Neuron (in vitro differentiated cells): ENCODE results near the gene LAMA2.

Source experiments
- H2AFZ ChIP-seq: one replicate; pipeline ENCODE4 v1.6.1; 2013; ENCODE audit warnings: low read depth, mild to moderate bottlenecking, inconsistent platforms, low read length, moderate library complexity
- H3K27me3 ChIP-seq: one replicate; pipeline ENCODE4 v1.6.1; 2013; ENCODE audit warnings: low read length; ENCODE audit not compliant: insufficient read depth
- H3K36me3 ChIP-seq: one replicate; pipeline ENCODE4 v1.6.1; 2013; ENCODE audit warnings: low read length; ENCODE audit not compliant: insufficient read depth
- H3K4me1 ChIP-seq: one replicate; pipeline ENCODE4 v1.6.1; 2013; ENCODE audit warnings: low read length; ENCODE audit not compliant: insufficient read depth
- H3K4me3 ChIP-seq: 2 replicates; pipeline ENCODE4 v1.5.1; 2013; ENCODE audit warnings: mild to moderate bottlenecking, low read length, moderate library complexity
- H3K9me3 ChIP-seq: one replicate; pipeline ENCODE4 v1.6.1; 2013; ENCODE audit warnings: low read length

Gene LAMA2

DNA sequence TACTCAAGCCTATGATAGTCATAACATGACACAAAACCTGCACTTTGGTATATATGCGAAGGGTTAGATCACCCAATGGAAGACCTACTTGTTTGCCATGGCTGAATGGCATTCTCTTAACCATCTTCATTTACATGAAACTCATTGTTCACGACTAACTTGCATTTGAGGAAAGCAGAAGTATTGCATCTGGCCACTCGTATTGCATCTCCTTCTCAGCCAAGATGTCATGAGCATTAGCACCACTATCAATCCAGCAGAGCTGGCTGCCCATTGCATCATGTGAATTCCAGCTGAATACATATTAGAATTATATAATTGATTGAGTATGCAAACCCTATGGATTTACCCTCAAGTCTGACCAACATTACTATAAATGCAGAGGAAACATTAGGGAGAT lies 390.2 kb downstream of the LAMA2 start:
- Histone ChIP-seq H3K27me3 (no peaks in the 10 kb centered on the region), H3K9me3 (no peaks in the 10 kb centered on the region), H3K4me3 (no peak overlapping the region), H3K4me1 (peaks cover 4% of the 10 kb centered on the region), H2AFZ (no peak overlapping the region), H3K36me3 (no peaks in the 10 kb centered on the region)

DNA sequence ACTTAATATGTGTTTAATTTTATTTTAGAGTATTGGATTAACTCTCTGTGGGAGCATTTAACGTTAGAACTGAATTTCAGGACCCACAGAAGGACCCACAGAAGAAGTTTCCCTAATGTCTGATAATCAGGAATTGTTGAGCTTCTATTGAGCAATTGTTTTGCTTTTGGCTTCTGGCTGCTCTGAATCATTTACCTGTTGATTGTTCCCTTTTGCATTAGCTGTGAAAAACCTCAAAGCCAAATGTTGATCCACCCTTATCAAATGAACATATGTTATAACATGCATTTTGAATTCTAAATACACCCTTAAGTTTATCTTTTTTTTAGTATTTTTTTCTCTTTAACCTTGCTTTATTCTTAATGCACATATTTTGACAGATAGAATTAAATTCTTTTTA lies 393.5 kb downstream of the LAMA2 start:
- Histone ChIP-seq H3K4me1 (no peaks in the 10 kb centered on the region), H3K4me3 (no peak overlapping the region), H2AFZ (no peak overlapping the region), H3K9me3 (no peaks in the 10 kb centered on the region), H3K36me3 (no peaks in the 10 kb centered on the region), H3K27me3 (no peaks in the 10 kb centered on the region)

DNA sequence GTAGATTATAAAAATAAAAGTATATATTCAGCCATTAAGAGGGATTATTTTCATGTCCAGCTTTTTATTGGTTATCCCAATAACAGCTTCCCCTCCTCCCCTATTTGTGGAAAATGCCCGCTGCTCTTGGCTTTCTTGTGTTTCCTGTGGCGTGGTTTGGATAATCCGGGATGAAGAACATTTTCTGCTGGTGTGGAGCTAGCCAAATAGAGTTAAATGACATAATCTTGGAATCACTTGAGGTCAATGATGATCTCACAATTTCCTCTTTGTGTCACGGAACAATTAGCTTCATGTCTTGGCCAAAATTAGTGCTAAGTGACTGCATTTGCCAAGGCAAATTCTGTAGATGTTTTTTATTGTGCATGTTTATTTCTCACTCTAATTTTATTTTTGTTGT lies 394.0 kb downstream of the LAMA2 start:
- no peaks in the 10 kb centered on the region for H3K27me3 ChIP-seq
- H3K36me3 ChIP-seq: no peaks in the 10 kb centered on the region
- no peaks in the 10 kb centered on the region for H3K4me1 ChIP-seq
- H3K4me3 ChIP-seq: no peak overlapping the region
- no peak overlapping the region for H2AFZ ChIP-seq
- no peaks in the 10 kb centered on the region for H3K9me3 ChIP-seq

DNA sequence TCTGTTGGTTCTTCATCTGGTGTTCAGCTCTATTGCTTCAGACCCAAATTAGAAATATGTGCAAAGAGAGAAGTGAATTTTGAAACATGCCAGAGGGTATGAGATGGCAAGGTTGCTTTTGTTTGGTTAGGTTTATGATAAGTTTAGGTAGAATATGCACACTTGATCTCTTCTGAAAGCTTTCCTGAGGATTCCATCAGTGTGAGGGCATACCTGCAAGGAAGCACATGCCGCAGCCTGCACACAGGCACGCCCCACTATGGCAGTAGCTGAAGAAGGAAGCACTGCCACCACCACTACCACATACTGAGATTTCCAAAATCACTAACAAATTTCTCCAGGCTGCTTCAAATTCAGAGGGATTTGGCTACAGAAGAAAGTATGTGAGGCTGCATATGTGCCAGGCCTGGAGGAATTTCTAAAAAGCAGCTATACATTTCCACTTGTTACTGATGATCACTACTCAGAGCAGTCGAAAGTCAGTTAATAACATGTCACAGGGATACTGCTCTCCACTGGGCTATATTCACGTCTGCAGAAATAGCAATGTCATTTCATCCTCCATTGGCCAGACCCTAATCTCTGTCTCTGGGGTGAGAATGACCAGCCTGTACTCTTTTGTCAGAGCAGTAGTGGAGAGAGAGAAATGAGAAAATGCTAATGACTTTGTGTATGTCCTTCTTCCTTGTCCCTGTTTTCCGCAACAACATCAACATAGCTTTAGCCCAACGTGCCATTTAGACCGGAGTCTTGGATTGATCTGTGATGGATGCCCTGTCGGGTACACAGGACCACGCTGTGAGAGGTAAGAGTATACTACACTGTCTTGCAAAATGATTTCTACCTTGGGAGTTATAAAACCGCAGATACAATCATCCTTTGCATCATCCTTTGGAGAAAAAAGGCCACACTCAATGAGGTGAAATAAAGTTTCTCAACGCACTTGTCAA lies 396.7 kb downstream of the LAMA2 start:
- Histone ChIP-seq H3K4me3 (no peak overlapping the region), H2AFZ (no peak overlapping the region), H3K9me3 (no peaks in the 10 kb centered on the region), H3K4me1 (peaks cover 2% of the 10 kb centered on the region), H3K36me3 (no peaks in the 10 kb centered on the region), H3K27me3 (no peaks in the 10 kb centered on the region)

DNA sequence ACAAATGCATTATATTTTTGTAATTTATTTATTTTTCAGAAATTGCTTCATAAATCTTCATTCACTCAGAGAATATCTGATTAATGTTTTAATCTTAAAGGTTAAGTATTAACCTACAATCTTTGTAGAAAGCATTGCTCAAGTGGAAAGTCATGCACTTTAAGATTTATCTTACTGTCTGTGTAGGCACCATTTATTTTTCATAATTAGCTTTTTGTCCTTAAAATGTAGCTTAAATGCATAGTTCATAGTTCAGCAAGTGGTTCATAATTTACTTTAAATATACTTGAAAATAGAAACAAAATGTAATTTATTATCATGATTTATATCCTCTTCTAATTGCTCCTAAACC lies 397.3 kb downstream of the LAMA2 start:
- Histone ChIP-seq H3K9me3 (no peaks in the 10 kb centered on the region), H3K4me3 (no peak overlapping the region), H3K27me3 (no peaks in the 10 kb centered on the region), H3K36me3 (no peaks in the 10 kb centered on the region), H3K4me1 (peaks cover 4% of the 10 kb centered on the region), H2AFZ (no peak overlapping the region)

DNA sequence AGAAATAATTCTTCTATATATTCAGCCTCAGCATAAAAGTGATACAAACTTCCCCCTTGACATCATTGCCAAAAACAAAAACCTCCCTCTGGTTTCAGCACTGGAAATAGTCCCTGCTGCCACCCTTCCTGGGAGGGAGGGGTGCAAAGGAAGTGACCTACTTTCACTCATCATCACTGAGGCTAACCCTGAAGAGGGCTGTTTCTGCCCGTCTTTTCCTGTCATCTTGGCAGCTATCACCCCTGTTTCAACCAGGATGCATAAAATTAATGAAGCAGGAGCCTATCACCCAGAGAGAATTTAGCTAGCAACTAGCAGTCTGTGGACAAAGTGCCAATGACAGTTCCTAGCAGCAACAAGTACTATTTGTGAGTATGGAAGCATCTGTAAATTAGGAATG lies 397.8 kb downstream of the LAMA2 start:
- no peaks in the 10 kb centered on the region for H3K27me3 ChIP-seq
- no peak overlapping the region for H3K4me3 ChIP-seq
- no peak overlapping the region for H2AFZ ChIP-seq
- H3K36me3 ChIP-seq: no peaks in the 10 kb centered on the region
- H3K9me3 ChIP-seq: no peaks in the 10 kb centered on the region
- peaks cover 4% of the 10 kb centered on the region for H3K4me1 ChIP-seq

DNA sequence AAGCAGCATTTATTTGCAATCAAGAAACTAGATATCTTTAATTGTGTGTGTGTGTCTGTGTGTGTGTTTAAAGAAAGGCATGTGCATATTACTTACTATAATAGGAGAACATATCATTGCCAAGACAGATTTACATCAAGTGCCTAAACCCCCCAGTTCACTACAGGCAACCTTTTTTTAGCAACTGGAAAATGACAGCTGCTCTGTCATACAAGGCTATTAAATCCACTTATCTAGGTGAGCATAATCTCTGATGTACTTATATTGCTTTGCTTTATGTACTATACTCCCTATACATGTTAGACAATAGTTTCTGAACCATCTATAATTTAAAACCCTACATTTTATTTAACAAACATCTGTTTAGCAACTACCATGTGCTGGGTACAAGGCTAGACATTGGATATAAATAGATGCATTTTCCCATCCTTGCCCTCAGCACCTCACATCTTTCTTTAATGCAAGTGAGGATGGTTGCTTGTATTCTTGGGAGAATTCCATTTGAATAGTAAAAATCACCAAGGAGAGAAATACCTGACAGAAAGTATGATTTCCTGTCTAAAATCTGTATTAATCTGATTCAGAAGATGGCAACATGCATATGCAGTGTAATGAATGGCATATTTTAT lies 398.3 kb downstream of the LAMA2 start:
- H2AFZ ChIP-seq: no peak overlapping the region
- no peaks in the 10 kb centered on the region for H3K9me3 ChIP-seq
- H3K4me1 ChIP-seq: peaks cover 4% of the 10 kb centered on the region
- H3K36me3 ChIP-seq: no peaks in the 10 kb centered on the region
- H3K27me3 ChIP-seq: no peaks in the 10 kb centered on the region
- no peak overlapping the region for H3K4me3 ChIP-seq

DNA sequence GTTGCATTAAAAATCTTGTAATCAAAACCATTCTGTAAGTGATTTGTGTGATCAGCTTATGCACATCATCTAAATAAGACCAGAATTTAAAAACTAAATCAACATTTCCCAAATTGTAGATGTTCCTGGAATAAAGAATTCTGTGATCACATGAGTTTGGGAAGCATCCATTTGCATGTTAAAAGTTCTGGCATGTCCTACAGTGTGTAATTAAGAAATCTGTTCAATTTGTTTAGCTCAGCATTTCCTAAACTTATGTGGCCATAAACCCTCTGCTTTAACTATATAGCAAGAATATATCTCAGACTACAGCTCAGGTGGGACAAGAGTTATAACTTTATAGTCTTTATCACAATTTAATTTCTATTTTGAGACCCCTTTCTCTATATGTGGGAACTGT lies 399.1 kb downstream of the LAMA2 start:
- H3K4me3 ChIP-seq: no peak overlapping the region
- H3K36me3 ChIP-seq: no peaks in the 10 kb centered on the region

DNA sequence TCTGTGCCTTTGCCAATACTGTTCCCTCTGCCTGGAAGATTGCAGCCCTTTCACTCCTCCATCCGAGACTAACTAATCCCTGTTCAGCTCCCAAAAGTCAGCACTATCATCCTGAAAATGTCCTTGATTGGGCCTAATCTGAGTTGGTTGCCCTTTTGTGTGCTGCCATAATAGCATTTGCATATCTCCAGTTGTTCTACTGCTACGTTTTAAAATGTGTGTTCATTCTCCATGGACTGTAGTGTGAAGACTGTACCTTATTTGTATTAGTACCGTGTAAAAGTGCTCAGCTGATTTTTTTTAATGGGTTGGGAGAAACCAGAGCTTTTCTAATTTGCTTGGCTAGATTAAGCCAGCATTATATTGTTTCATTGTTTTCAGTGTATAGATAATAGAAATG lies 401.3 kb downstream of the LAMA2 start:
- Histone ChIP-seq H2AFZ (peak overlapping the region; percentile 3), H3K4me3 (no peak overlapping the region), H3K36me3 (no peaks in the 10 kb centered on the region)

More for the DNA sequence above, 399.1 kb downstream of the LAMA2 start:
- no peaks in the 10 kb centered on the region for H3K27me3 ChIP-seq
- H3K9me3 ChIP-seq: no peaks in the 10 kb centered on the region
- H3K4me1 ChIP-seq: peaks cover 4% of the 10 kb centered on the region
- no peak overlapping the region for H2AFZ ChIP-seq

DNA sequence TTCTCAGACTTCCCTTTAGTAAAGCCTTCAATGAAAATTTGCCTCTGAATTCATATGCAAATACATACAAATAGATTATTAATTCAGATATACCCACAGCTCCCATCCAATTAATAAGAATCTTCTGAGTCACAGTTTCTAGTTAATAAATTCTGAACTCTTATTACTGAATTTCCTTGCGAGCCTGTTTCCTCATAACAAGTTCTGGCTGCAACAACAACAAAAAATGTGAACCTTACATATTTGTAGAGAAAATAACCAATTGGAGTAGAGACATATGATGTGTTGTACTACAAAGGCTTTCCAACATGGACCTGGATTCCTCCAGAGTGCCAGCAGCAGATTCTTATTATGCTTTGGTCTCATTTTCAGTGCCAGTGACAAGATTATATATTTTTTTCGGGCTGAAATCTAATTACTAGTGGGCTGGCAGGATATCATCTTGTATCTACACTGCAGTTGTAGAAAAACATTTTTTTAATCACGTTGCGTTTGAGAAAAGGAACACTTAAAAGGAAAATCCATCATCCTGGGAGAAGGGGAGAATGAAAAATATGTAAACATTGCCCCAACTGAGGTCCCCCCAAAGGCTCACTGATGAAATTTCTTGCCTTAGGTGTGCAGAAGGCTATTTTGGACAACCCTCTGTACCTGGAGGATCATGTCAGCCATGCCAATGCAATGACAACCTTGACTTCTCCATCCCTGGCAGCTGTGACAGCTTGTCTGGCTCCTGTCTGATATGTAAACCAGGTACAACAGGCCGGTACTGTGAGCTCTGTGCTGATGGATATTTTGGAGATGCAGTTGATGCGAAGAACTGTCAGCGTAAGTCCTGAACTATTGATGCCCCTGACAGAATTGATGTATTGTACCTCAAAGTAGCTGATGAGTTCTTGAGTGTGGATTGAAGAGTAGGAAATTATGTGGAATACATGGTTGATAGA lies 404.6 kb downstream of the LAMA2 start:
- Histone ChIP-seq H2AFZ (no peak overlapping the region), H3K4me3 (no peak overlapping the region), H3K9me3 (no peaks in the 10 kb centered on the region), H3K36me3 (no peaks in the 10 kb centered on the region), H3K4me1 (peaks cover 4% of the 10 kb centered on the region), H3K27me3 (no peaks in the 10 kb centered on the region)

More for the DNA sequence above, 401.3 kb downstream of the LAMA2 start:
- H3K4me1 ChIP-seq: peaks cover 4% of the 10 kb centered on the region
- no peaks in the 10 kb centered on the region for H3K9me3 ChIP-seq
- H3K27me3 ChIP-seq: no peaks in the 10 kb centered on the region

DNA sequence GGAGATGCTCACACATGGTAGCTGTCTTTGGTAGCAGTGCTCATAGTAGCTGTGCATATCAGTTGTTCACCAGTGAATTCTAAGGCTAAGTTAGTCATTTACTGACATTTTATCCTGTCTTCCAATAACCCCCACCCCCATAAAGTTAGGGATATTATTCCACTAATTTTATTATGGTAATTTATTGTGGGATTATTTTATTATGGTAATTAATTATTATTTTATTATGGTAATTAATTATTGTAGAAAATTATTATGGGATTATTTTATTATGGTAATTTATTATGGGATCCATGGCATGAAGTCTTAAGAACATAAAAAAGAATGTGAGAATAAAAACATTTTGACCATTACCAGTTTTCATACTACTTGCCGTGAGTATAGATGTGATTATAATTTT lies 406.5 kb downstream of the LAMA2 start:
- Histone ChIP-seq H2AFZ (no peak overlapping the region), H3K4me1 (peaks cover 4% of the 10 kb centered on the region), H3K36me3 (no peaks in the 10 kb centered on the region), H3K4me3 (no peak overlapping the region), H3K27me3 (no peaks in the 10 kb centered on the region), H3K9me3 (no peaks in the 10 kb centered on the region)

DNA sequence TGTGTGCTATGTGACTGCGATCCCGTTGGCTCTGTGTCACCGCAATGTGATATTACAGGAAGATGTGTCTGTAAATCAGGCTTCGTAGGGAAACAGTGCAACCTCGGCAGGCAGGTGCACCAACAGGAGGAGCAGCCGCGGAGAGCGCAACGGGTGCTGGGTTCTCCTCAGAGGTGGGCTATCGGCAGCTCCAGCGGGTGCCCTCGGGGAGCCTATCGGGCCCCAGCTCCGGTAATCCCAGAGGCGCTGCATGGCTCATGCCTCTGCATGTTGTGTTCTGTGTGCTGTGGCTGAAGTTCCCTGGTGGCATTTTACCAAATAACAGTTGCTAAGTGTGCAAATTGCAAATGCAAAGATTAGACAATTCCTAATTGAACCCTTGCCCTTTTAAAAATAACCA lies 409.9 kb downstream of the LAMA2 start:
- Histone ChIP-seq H3K4me1 (no peaks in the 10 kb centered on the region), H2AFZ (no peak overlapping the region), H3K36me3 (no peaks in the 10 kb centered on the region), H3K4me3 (no peak overlapping the region), H3K27me3 (no peaks in the 10 kb centered on the region), H3K9me3 (no peaks in the 10 kb centered on the region)

DNA sequence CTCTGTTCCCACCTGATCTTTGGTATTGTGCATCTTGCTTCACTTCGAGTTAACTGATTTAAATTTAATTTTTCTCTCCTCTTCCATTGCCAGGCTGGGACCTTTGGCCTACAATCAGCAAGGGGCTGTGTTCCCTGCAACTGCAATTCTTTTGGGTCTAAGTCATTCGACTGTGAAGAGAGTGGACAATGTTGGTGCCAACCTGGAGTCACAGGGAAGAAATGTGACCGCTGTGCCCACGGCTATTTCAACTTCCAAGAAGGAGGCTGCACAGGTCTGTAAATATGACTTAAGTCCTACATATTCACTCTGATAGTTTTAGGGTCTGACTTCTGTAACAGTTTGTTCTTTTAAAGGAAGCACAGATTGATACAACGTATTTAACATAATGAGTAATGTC lies 414.7 kb downstream of the LAMA2 start:
- no peak overlapping the region for H3K4me3 ChIP-seq
- no peaks in the 10 kb centered on the region for H3K36me3 ChIP-seq
- H3K9me3 ChIP-seq: no peaks in the 10 kb centered on the region
- H3K27me3 ChIP-seq: no peaks in the 10 kb centered on the region
- H3K4me1 ChIP-seq: no peaks in the 10 kb centered on the region
- no peak overlapping the region for H2AFZ ChIP-seq
